Panc1 (cell line): ENCODE measurements around the gene GJB2.

Experiments used
- POLR2AphosphoS5 ChIP-seq: IDR thresholded peaks from 2 replicates; pipeline ENCODE4 v1.6.1; 2012; ENCODE audit warnings: mild to moderate bottlenecking, low read depth, low read length, moderate library complexity
- SIN3A ChIP-seq: IDR thresholded peaks from 2 replicates; pipeline ENCODE4 v1.6.1; 2012; ENCODE audit warnings: low read depth, mild to moderate bottlenecking, low read length, moderate library complexity, borderline replicate concordance; ENCODE audit not compliant: insufficient read depth
- TCF7L2 ChIP-seq: IDR thresholded peaks from 2 replicates; pipeline ENCODE4 v1.6.1; 2011; ENCODE audit warnings: mild to moderate bottlenecking, low read depth, low read length, inconsistent platforms
- TF ChIP-seq, protein P1 (sequence below): fragments of 450-650 bp; IDR thresholded peaks from 2 replicates; pipeline ENCODE4 v1.5.1; 2017; ENCODE audit warnings: mild to moderate bottlenecking
- TF ChIP-seq, protein P2 (sequence below), 2 experiments: IDR thresholded peaks; 2 replicates each; pipeline ENCODE4 v1.6.1; 2011 to 2012; ENCODE audit warnings: low read depth in 2 of 2, control low read depth in 1 of 2, low read length in 1 of 2, mild to moderate bottlenecking in 1 of 2, moderate library complexity in 1 of 2; ENCODE audit not compliant: insufficient read depth in 1 of 2

DNA sequence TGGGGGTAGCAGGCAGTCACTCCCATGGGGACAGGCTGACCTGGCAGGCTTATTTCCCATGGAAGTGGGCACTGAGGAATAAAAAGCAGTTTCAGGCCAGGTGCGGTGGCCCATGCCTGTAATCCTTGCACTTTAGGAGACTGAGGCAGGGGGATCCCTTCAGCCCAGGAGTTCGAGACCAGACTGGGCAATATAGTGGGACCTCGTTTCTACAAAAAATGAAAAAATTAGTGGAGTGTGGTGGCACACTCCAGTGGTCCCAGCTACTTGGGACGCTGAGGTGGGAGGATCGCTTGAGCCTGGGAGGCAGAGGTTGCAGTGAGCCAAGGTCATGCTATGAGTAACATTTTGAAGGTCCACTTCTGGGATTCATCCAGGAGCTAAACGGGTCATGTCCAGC, 6.0 kb downstream of the GJB2 start:
- no peak for TF ChIP-seq SIN3A
- TF ChIP-seq, protein P1, sequence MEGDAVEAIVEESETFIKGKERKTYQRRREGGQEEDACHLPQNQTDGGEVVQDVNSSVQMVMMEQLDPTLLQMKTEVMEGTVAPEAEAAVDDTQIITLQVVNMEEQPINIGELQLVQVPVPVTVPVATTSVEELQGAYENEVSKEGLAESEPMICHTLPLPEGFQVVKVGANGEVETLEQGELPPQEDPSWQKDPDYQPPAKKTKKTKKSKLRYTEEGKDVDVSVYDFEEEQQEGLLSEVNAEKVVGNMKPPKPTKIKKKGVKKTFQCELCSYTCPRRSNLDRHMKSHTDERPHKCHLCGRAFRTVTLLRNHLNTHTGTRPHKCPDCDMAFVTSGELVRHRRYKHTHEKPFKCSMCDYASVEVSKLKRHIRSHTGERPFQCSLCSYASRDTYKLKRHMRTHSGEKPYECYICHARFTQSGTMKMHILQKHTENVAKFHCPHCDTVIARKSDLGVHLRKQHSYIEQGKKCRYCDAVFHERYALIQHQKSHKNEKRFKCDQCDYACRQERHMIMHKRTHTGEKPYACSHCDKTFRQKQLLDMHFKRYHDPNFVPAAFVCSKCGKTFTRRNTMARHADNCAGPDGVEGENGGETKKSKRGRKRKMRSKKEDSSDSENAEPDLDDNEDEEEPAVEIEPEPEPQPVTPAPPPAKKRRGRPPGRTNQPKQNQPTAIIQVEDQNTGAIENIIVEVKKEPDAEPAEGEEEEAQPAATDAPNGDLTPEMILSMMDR = no peak
- TF ChIP-seq TCF7L2 = no peak
- no peak for TF ChIP-seq POLR2AphosphoS5
- TF ChIP-seq, protein P2, sequence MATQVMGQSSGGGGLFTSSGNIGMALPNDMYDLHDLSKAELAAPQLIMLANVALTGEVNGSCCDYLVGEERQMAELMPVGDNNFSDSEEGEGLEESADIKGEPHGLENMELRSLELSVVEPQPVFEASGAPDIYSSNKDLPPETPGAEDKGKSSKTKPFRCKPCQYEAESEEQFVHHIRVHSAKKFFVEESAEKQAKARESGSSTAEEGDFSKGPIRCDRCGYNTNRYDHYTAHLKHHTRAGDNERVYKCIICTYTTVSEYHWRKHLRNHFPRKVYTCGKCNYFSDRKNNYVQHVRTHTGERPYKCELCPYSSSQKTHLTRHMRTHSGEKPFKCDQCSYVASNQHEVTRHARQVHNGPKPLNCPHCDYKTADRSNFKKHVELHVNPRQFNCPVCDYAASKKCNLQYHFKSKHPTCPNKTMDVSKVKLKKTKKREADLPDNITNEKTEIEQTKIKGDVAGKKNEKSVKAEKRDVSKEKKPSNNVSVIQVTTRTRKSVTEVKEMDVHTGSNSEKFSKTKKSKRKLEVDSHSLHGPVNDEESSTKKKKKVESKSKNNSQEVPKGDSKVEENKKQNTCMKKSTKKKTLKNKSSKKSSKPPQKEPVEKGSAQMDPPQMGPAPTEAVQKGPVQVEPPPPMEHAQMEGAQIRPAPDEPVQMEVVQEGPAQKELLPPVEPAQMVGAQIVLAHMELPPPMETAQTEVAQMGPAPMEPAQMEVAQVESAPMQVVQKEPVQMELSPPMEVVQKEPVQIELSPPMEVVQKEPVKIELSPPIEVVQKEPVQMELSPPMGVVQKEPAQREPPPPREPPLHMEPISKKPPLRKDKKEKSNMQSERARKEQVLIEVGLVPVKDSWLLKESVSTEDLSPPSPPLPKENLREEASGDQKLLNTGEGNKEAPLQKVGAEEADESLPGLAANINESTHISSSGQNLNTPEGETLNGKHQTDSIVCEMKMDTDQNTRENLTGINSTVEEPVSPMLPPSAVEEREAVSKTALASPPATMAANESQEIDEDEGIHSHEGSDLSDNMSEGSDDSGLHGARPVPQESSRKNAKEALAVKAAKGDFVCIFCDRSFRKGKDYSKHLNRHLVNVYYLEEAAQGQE (IDR thresholded peaks at IDR 0.05; ENCODE audit: insufficient read depth in 1 of 2, low read depth in 2 of 2, low read length in 1 of 2) = no peak
